Mesendoderm (in vitro differentiated cells): ENCODE measurements around the gene HGFAC.

Experiments used
- DNase-seq: peaks from one replicate; pipeline ENCODE4 v3.0.0; 2013
- H2AK5ac ChIP-seq: 2 replicates; pipeline ENCODE4 v1.6.1; 2013; ENCODE audit warnings: low read length, inconsistent platforms
- H2BK120ac ChIP-seq: 2 replicates; pipeline ENCODE4 v1.6.1; 2013; ENCODE audit warnings: low read depth, mild to moderate bottlenecking, low read length, moderate library complexity, mixed read lengths
- H2BK15ac ChIP-seq: replicated peaks from 2 replicates; pipeline ENCODE4 v1.6.1; 2013; ENCODE audit warnings: low read depth, mild to moderate bottlenecking, moderate library complexity
- H2BK5ac ChIP-seq: 2 replicates; pipeline ENCODE4 v1.6.1; 2013; ENCODE audit warnings: low read length, inconsistent platforms
- H3K18ac ChIP-seq: 2 replicates; pipeline ENCODE4 v1.6.1; 2013; ENCODE audit warnings: mild to moderate bottlenecking, low read length, mixed read lengths
- H3K23ac ChIP-seq: one replicate; pipeline ENCODE4 v1.6.1; 2013; ENCODE audit warnings: low read length
- H3K27ac ChIP-seq: 2 replicates; pipeline ENCODE4 v1.5.1; 2013; ENCODE audit warnings: low read depth, mild to moderate bottlenecking, inconsistent platforms, low read length, moderate library complexity
- H3K27me3 ChIP-seq: 2 replicates; pipeline ENCODE4 v1.6.1; 2013; ENCODE audit warnings: low read length, control low read depth, mild to moderate bottlenecking, inconsistent platforms; ENCODE audit not compliant: insufficient read depth, poor library complexity
- H3K36me3 ChIP-seq: 2 replicates; pipeline ENCODE4 v1.6.1; 2013; ENCODE audit warnings: low read length, inconsistent platforms; ENCODE audit not compliant: control insufficient read depth, insufficient read depth
- H3K4ac ChIP-seq: one replicate; pipeline ENCODE4 v1.6.1; 2013; ENCODE audit warnings: low read depth, mild to moderate bottlenecking, low read length, moderate library complexity
- H3K4me1 ChIP-seq: 2 replicates; pipeline ENCODE4 v1.6.1; 2013; ENCODE audit warnings: low read depth, low read length, inconsistent platforms; ENCODE audit not compliant: control insufficient read depth
- H3K4me2 ChIP-seq: 2 replicates; pipeline ENCODE4 v1.6.1; 2013; ENCODE audit warnings: low read length
- H3K4me3 ChIP-seq: 2 replicates; pipeline ENCODE4 v1.5.1; 2013; ENCODE audit warnings: mild to moderate bottlenecking, low read length
- H3K56ac ChIP-seq: one replicate; pipeline ENCODE4 v1.6.1; 2013; ENCODE audit warnings: low read length
- H3K79me1 ChIP-seq: 2 replicates; pipeline ENCODE4 v1.6.1; 2013; ENCODE audit warnings: low read length, inconsistent platforms
- H3K79me2 ChIP-seq: 2 replicates; pipeline ENCODE4 v1.6.1; 2013; ENCODE audit warnings: mild to moderate bottlenecking, low read length; ENCODE audit not compliant: control insufficient read depth, insufficient read depth
- H3K9ac ChIP-seq: 2 replicates; pipeline ENCODE4 v1.6.1; 2013; ENCODE audit warnings: low read length, inconsistent platforms
- H4K5ac ChIP-seq: one replicate; pipeline ENCODE4 v1.6.1; 2013; ENCODE audit warnings: low read length
- H4K8ac ChIP-seq: one replicate; pipeline ENCODE4 v1.6.1; 2013; ENCODE audit warnings: low read depth, mild to moderate bottlenecking, control low read depth, low read length, moderate library complexity
- WGBS: extraction: QIAGEN DNeasy Blood & Tissue Kit; methylation state at CpG from one replicate; pipeline ENCODE4 v1.1.7; 2013; ENCODE audit warnings: low lambda C conversion rate, missing lambda C conversion rate; ENCODE audit not compliant: insufficient coverage; ENCODE audit errors: extremely low coverage; 5-methylcytosine and 5-hydroxymethylcytosine counted together

Gene HGFAC

DNA sequence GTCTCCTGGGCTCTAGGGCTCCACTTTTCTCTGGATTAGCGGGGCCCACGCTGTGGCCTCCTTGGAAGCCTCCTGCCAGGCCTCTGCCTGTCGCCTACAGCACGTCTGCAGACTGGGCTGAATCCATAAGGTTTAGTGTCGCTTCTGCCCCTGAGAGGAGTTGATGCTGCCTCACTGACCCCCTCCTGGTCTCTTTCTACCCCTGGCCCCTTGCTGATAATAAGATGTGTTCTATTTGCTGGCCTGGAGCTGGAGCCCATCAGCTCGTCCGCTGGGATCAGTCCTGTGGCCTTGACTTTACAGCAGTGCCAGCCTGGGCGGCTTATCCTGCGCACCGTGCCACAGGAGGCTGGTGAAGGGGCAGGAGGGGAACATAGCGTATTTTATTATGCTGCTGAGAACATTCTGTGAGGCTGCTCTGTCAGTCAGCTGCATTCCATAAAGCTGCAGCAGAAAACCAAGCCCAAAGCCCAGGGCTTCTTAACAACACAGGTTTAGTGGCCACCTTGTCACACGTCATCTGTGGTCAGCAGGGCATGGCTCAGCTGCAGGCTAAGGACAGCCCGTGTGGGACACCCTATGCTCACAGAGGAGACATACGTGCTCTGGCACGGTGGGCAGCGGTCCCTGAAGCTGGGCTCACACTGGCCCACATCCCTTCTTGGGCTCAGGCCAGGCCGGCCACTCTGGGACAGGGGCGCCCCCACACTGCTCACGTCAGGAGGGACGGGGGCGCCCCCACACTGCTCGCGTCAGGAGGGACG, 29.3 kb upstream of the HGFAC start:
- peaks cover 8% of the 10 kb centered on the region for H3K4me1 ChIP-seq
- H2BK5ac ChIP-seq: no peak overlapping the region
- no peaks in the 10 kb centered on the region for H3K27me3 ChIP-seq
- H3K56ac ChIP-seq: no peak overlapping the region
- no peak overlapping the region for H3K18ac ChIP-seq
- H2BK120ac ChIP-seq: no peak overlapping the region
- H3K4ac ChIP-seq: no peak overlapping the region
- no peak overlapping the region for H3K4me3 ChIP-seq
- no peak for DNase-seq
- H3K36me3 ChIP-seq: no peaks in the 10 kb centered on the region
- H3K23ac ChIP-seq: no peak overlapping the region
- no peaks in the 10 kb centered on the region for H3K79me2 ChIP-seq
- H2BK15ac ChIP-seq: no peak overlapping the region
- H4K8ac ChIP-seq: no peak overlapping the region
- no CpG with 5 or more reads among the region's 24 CpGs for WGBS
- H4K5ac ChIP-seq: no peak overlapping the region
- no peak overlapping the region for H3K9ac ChIP-seq
- no peak overlapping the region for H3K27ac ChIP-seq
- no peaks in the 10 kb centered on the region for H3K79me1 ChIP-seq
- H3K4me2 ChIP-seq: no peak overlapping the region
- no peak overlapping the region for H2AK5ac ChIP-seq

DNA sequence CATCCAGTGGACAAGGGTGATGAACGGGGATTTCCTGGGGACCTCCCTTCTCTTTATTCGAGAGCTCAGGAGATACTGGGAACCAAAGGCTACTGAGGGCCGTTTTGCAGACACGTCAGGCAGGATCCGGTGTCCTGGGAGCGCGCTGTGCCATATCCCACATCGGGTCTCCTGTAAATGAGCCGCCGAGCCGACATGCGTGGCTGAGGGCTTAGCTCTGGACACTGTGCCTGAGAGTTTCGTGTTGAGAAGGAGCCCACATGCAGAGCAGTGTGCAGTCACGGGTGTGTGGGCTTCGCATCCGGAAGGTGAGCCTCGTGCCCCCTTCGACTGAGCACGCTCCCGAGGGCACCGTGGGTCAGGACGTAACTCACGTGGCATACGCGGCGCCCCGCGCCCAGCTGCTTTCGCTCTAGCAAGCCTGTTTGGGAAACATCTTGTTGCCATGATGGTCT, 28.5 kb upstream of the HGFAC start:
- no peak overlapping the region for H2AK5ac ChIP-seq

DNA sequence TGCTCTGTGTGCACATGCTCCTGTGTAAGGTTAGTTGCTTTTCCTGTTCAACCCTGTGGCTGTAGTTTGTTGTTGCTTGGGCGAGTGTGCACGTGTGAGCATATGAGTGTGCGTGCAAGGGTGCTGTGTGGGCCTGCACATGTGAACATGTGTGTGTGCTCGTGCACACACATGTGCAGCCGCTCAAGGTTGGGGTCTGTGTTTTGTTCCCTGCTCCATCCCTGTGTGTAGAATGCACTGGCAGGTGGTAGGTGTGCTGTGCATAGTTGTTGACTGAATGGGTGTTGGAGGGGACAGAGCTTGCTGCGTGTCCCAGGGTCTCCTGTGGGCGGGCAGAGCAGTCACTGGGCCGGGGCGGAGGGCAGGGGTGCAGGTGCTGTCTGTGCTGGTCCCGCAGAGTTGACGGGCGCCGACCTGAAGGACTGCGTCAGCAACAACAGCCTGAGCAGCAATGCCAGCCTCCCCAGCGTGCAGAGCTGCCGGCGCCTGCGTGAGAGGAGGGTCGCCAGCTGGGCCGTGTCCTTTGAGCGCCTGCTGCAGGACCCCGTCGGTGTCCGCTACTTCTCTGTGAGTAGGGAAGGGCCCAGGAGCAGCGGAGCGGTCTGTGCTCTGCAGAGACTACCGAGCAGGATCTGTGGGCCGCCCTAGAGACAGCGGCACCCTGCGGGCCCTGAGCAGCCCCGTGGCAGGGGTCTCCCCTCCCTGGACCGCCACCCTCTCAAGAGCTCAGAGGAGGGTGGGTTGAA, 27.9 kb upstream of the HGFAC start:
- no peaks in the 10 kb centered on the region for H3K27me3 ChIP-seq
- H3K4ac ChIP-seq: no peak overlapping the region
- no peak overlapping the region for H3K56ac ChIP-seq
- DNase-seq: no peak
- H2BK5ac ChIP-seq: no peak overlapping the region
- no peak overlapping the region for H3K23ac ChIP-seq
- peaks cover 3% of the 10 kb centered on the region for H3K4me1 ChIP-seq
- no peak overlapping the region for H4K5ac ChIP-seq
- no peaks in the 10 kb centered on the region for H3K36me3 ChIP-seq
- no peak overlapping the region for H3K27ac ChIP-seq
- no peak overlapping the region for H3K4me2 ChIP-seq
- no peak overlapping the region for H3K4me3 ChIP-seq
- no peak overlapping the region for H2BK15ac ChIP-seq
- H3K9ac ChIP-seq: no peak overlapping the region
- WGBS: no CpG with 5 or more reads among the region's 32 CpGs
- no peaks in the 10 kb centered on the region for H3K79me2 ChIP-seq
- H2BK120ac ChIP-seq: no peak overlapping the region
- H3K79me1 ChIP-seq: no peaks in the 10 kb centered on the region
- H4K8ac ChIP-seq: no peak overlapping the region
- no peak overlapping the region for H3K18ac ChIP-seq
- H2AK5ac ChIP-seq: no peak overlapping the region

More for the DNA sequence above, 28.5 kb upstream of the HGFAC start:
- no CpG with 5 or more reads among the region's 29 CpGs for WGBS
- H3K9ac ChIP-seq: no peak overlapping the region
- no peak overlapping the region for H2BK120ac ChIP-seq
- H4K8ac ChIP-seq: no peak overlapping the region
- peaks cover 7% of the 10 kb centered on the region for H3K4me1 ChIP-seq
- peak overlapping the region; percentile 22 for H3K56ac ChIP-seq
- no peak overlapping the region for H4K5ac ChIP-seq
- H3K4me3 ChIP-seq: no peak overlapping the region
- H3K4me2 ChIP-seq: no peak overlapping the region
- no peak for DNase-seq
- H3K27me3 ChIP-seq: no peaks in the 10 kb centered on the region
- H3K18ac ChIP-seq: no peak overlapping the region
- no peaks in the 10 kb centered on the region for H3K36me3 ChIP-seq
- H2BK15ac ChIP-seq: no peak overlapping the region
- no peaks in the 10 kb centered on the region for H3K79me1 ChIP-seq
- no peaks in the 10 kb centered on the region for H3K79me2 ChIP-seq
- H3K27ac ChIP-seq: no peak overlapping the region
- no peak overlapping the region for H3K23ac ChIP-seq
- no peak overlapping the region for H2BK5ac ChIP-seq
- H3K4ac ChIP-seq: no peak overlapping the region

DNA sequence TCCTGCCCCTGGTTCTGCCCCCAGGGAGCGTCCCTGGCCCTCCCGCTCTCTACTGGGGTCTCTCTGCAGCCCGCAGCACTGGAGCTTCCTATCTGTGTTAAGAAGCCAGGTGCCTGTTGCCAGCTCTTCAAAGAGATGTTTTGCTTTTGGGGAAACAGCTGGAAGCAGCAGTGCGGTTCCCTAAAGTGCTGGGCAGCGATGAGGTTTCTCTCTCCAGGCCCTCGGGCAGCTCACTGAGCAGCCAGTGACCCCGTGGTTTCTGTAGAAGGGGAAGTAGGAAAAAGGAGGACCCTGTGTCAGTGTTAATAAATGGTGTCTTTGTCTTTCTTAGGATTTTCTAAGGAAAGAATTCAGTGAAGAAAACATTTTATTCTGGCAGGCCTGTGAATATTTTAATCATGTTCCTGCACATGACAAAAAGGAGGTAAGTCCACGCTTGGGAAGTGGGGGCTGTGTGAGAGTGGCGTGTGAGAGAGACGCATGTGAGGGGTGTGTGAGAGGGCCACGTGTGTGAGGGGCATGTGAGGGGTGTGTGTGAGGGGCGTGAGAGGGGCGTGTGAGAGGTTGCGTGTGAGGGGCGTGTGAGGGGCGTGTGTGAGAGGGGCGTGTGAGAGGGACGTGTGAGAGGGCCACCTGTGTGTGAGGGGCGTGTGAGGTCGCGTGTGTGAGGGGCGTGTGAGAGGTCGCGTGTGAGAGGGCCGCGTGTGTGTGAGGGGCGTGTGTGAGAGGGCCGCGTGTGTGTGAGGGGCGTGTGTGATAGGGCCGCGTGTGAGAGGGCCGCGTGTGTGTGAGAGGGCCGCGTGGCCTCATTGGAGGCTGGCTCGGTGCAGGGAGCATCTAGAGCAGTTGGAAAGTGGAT, 27.1 kb upstream of the HGFAC start:
- Histone ChIP-seq H3K4me1 (no peaks in the 10 kb centered on the region), H3K79me2 (no peaks in the 10 kb centered on the region), H3K4me2 (no peak overlapping the region), H2BK5ac (no peak overlapping the region), H3K4me3 (no peak overlapping the region), H3K27ac (no peak overlapping the region), H3K36me3 (no peaks in the 10 kb centered on the region), H3K18ac (no peak overlapping the region), H2BK120ac (no peak overlapping the region), H3K9ac (no peak overlapping the region), H2BK15ac (no peak overlapping the region), H3K79me1 (no peaks in the 10 kb centered on the region), H3K56ac (no peak overlapping the region), H4K5ac (no peak overlapping the region), H2AK5ac (no peak overlapping the region), H3K23ac (no peak overlapping the region), H3K27me3 (no peaks in the 10 kb centered on the region), H4K8ac (no peak overlapping the region), H3K4ac (no peak overlapping the region)
- WGBS: 80% methylated on average over 1 of the region's 37 CpGs
- DNase-seq: no peak

GRCh38 chr4:3415471-3416141, 26.2 kb upstream of the HGFAC start:
- H2BK5ac ChIP-seq: no peak overlapping the region
- H2BK15ac ChIP-seq: no peak overlapping the region
- no peak overlapping the region for H3K18ac ChIP-seq
- no peak overlapping the region for H4K8ac ChIP-seq
- H3K4me2 ChIP-seq: no peak overlapping the region
- H3K9ac ChIP-seq: no peak overlapping the region
- H3K27ac ChIP-seq: no peak overlapping the region
- no peaks in the 10 kb centered on the region for H3K27me3 ChIP-seq
- H2BK120ac ChIP-seq: no peak overlapping the region
- H3K4me3 ChIP-seq: no peak overlapping the region
- H3K79me1 ChIP-seq: no peaks in the 10 kb centered on the region
- H4K5ac ChIP-seq: no peak overlapping the region
- no peak overlapping the region for H3K23ac ChIP-seq
- no peaks in the 10 kb centered on the region for H3K4me1 ChIP-seq
- no peaks in the 10 kb centered on the region for H3K36me3 ChIP-seq
- H3K56ac ChIP-seq: no peak overlapping the region
- H3K4ac ChIP-seq: no peak overlapping the region
- H3K79me2 ChIP-seq: no peaks in the 10 kb centered on the region
- H2AK5ac ChIP-seq: no peak overlapping the region
- DNase-seq: no peak
- WGBS: no CpG with 5 or more reads among the region's 33 CpGs
